AG10803 (cell line): ENCODE results near the gene INPP5B.

Source experiments
- DNase-seq: peaks from one replicate; pipeline ENCODE4 v3.0.0; 2010; ENCODE audit warnings: low read depth
- H3K4me3 ChIP-seq: 2 replicates; pipeline ENCODE4 v1.5.1; 2011; ENCODE audit warnings: mild to moderate bottlenecking, low read length, control low read depth
- TF ChIP-seq, protein P1 (sequence below): conservative IDR thresholded peaks from 2 replicates; pipeline ENCODE4 v1.5.1; 2011; ENCODE audit warnings: mild to moderate bottlenecking, low read length, control low read depth, inconsistent platforms

Gene INPP5B

DNA sequence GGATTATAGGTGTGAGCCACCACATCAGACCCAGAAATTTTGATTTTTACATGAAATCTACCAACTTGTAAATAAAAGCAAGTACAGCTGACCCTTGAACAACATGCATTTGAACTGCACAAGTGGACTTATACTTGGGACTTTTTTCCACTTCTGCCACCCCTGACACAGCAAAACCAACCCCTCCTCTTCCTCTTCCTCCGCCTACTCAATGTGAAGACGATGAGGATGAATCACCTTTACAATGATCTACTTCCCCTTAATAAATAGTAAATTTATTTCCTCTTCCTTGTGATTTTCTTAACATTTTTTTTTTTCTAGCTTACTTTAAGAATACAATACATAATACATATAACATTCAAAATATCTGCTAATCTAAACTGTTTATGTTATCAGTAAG, 121.3 kb downstream of the INPP5B start:
- DNase-seq = no peak
- H3K4me3 ChIP-seq = no peak overlapping the region
- TF ChIP-seq, protein P1, sequence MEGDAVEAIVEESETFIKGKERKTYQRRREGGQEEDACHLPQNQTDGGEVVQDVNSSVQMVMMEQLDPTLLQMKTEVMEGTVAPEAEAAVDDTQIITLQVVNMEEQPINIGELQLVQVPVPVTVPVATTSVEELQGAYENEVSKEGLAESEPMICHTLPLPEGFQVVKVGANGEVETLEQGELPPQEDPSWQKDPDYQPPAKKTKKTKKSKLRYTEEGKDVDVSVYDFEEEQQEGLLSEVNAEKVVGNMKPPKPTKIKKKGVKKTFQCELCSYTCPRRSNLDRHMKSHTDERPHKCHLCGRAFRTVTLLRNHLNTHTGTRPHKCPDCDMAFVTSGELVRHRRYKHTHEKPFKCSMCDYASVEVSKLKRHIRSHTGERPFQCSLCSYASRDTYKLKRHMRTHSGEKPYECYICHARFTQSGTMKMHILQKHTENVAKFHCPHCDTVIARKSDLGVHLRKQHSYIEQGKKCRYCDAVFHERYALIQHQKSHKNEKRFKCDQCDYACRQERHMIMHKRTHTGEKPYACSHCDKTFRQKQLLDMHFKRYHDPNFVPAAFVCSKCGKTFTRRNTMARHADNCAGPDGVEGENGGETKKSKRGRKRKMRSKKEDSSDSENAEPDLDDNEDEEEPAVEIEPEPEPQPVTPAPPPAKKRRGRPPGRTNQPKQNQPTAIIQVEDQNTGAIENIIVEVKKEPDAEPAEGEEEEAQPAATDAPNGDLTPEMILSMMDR = no peak

DNA sequence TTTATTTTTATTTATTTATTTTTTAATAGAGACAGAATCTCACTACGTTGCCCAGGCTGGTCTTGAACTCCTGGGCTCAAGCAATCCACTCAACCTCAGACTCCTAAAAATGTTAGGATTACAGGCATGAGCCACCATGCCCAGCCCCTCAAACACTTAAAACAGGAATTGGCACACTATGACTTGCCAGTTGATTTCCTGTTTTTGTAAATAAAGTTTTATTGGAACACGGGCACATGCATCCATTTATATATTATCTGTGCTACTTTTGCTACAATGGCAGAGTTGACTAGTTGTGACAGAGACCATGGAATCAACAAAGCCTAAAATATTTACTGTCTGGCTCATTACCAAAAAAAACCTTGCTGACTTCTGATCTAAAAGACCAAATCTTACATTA, 122.9 kb downstream of the INPP5B start:
- no peak overlapping the region for H3K4me3 ChIP-seq
- TF ChIP-seq, protein P1 = no peak
- DNase-seq = no peak

DNA sequence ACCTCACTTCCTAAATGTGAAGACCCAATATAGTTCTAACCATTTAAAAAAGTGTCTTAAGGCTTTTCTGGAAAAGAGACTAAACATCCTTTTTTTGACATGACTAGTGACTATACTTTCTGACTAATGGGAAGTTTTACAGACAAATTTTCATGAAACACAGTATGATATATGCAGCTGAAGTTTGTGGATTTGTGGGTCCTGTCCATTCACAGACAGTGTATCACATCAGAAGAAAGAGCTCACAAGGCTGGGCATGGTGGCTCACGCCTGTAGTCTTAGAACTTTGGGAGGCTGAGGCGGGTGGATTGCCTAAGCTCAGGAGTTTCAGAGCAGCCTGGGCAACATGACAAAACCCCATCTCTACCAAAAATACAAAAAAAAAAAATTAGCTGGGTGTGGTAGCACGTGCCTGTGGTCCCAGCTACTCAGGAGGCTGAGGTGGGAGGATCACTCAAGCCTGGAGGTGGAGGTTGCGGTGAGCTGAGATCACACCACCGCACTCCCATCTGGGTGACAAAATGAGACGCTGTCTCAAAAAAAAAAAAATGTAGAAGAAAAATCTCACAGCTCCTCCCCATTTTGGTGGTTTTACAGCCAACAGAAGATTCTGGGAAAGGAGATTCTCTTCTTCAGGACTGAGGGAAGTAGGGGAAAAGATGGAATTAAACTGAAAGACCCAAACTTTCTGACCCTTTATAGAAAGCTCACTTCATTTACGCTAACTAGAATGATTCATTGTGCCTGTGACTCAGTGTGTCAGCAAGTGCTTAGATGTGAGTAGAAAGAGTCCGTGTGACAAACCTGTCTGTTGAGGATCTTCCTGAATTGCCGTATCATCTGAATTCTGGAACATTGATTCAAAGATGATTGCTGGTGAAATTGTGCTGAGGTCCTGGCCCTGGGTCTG, 123.7 kb downstream of the INPP5B start:
- TF ChIP-seq, protein P1 = no peak
- no peak for DNase-seq
- H3K4me3 ChIP-seq = no peak overlapping the region

DNA sequence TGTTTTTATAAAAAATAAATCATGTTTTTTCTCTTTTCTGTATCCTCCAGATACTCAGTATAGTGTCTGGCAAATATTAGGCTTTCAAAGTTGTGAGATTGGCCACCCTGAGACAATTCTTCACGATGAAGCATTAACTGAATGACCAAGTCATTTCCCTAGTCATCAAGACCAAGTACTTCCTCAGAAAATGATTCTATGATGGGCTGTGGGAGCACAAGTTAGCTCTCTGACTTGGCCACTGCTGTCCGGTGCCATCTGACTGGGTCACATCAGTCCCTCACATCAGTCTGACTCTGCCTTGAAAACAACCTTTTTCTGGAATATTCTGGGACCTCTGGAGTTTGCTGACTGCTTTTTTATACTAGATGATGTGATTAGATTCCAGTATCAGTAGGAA, 125.4 kb downstream of the INPP5B start:
- H3K4me3 ChIP-seq = no peak overlapping the region
- no peak for DNase-seq
- TF ChIP-seq, protein P1 = no peak

DNA sequence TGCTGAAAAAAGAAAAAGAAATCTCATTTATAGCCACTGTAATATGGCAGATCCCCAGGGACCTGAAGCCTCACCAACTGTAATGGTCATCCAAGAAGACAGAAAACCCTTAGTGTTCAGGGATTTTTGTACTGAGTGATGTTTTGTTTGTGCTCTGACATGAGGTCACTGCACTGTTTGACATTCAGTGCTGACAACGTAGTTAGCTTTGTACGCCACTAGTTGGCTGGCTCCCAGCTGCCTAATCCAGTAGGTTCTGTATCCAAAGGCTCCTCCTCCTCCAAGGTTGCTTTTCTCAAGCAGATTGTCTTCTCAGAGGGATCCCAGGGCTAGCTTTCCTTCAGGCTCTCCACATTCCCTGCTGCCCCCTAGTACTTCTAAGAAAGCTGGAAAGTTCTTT, 129.4 kb downstream of the INPP5B start:
- DNase-seq = no peak

DNA sequence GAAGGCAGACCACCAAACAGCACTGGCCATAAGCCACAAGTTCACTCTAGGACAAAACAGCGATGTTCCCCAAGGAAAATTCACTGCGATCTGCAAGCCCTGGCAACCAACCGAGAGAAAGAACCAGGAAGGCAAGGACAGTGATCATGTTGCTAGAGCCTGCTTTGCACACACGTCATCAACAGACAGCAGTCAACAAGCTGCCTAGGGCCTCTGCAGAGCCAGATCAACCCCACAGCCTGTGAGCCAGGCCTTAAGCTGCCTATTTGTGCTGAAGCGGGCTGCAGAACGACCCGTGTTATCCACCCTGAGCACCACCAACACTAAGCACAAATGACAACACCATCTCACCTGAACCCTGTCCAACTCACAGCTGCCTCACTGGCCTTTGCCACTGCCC, 132.6 kb downstream of the INPP5B start:
- TF ChIP-seq, protein P1 = no peak
- H3K4me3 ChIP-seq = no peak overlapping the region
- no peak for DNase-seq

More for the DNA sequence above, 129.4 kb downstream of the INPP5B start:
- TF ChIP-seq, protein P1 = no peak
- no peak overlapping the region for H3K4me3 ChIP-seq

DNA sequence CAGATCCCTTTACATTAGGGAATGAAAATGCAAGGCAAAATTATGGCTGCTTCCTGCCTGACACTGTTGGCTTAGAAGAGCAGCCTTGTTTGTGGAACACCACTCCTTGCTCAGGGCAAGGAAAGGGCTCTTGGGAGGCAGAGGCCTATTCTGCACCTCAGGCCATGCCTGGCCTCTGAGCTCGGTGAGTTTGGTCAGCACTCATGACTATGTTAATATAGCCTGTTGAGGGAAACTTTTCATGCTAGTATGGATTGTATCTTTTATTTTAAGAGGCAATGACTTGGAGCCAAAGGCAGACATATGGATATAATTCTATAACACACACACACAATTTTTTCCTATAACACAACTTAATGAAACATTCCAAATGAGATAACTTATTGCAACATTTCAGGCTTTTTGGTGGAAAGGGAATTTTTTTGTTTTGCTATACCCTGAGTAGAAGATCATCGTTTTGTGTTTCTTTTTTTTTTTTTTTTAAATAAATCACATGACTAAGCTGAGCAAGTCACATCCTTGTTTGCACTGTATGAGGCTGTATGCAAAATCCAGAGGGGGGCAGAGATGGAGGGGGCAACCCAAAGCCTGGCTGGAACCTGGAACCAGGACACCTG, 133.2 kb downstream of the INPP5B start:
- TF ChIP-seq, protein P1 = no peak
- no peak for DNase-seq
- H3K4me3 ChIP-seq = no peak overlapping the region
